GM23248 (cell line): ENCODE data around the gene RIOK3.

ENCODE experiments used
- EZH2 ChIP-seq: fragments of 200-600 bp; sonication (generic); IDR thresholded peaks from 2 replicates; pipeline ENCODE4 v1.6.1; 2018; ENCODE audit warnings: antibody characterized with exemption, mild to moderate bottlenecking; ENCODE audit not compliant: insufficient read depth, poor library complexity, severe bottlenecking
- EZH2phosphoT487 ChIP-seq: fragments of 200-600 bp; sonication (generic); IDR thresholded peaks from 2 replicates; pipeline ENCODE4 v1.6.1; 2018; ENCODE audit warnings: antibody characterized with exemption, moderate library complexity, mild to moderate bottlenecking, low read depth; ENCODE audit not compliant: insufficient read depth

DNA sequence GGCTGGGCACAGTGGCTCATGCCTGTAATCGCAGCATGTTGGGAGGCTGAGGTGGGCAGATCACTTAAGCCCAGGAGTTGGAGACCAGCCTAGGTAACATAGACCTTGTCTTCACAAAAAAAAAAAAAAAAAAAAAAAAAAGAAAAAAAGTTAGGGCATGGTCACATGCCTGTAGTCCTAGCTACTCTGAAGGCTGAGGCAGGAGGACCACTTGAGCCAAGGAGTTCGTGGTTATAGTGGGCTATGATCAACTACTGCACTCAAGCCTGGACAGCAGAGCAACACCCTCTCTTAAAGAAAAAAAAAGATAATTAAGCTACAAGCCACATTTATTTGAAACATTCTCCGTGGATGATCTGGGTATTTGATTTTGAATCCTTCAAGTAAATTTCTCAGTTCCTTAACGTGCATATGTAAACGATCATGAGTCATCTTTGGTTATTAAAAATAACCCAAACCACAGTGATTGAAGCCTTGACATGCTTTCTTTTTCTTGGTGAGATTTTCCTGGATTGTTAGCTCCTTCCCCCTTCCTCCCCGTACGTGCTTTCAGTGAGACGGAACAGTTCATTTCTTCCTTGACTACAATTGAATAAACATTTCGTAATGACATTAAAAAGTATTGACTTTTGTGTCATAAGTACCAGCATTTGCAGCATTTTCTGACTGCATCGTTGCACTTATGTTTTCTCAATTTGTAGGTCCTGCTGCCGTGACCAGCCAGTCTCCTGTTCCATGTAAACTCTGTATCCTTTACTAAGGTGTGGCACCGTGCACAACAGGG is 70.5 kb downstream of the RIOK3 start:
- TF ChIP-seq EZH2phosphoT487 (no peak), EZH2 (no peak)
